Bronchial smooth muscle cell (primary cell): ENCODE measurements around the gene CCDC50. TPM values are rescaled to one million over a fixed set of nuclear protein-coding genes. Genes with fewer than 3 reads are reported as not detected.

Source experiments
- total RNA-seq: library from RNA; depleted of rRNA; stranded (reverse); fragments of >200 nt; gene quantifications from 2 replicates; pipeline ENCODE4 v1.2.1, GENCODE V29; 2014

The CCDC50 gene, protein sequence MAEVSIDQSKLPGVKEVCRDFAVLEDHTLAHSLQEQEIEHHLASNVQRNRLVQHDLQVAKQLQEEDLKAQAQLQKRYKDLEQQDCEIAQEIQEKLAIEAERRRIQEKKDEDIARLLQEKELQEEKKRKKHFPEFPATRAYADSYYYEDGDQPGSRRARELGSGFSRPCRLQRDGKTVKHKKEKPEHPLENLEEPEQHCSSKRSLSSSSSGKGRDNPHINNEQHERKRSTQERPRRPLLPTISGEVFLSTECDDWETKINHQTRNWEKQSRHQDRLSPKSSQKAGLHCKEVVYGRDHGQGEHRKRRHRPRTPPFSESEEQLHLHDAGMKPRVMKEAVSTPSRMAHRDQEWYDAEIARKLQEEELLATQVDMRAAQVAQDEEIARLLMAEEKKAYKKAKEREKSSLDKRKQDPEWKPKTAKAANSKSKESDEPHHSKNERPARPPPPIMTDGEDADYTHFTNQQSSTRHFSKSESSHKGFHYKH
- 48.9 and 52.0 TPM in 2 replicates for total RNA-seq

DNA sequence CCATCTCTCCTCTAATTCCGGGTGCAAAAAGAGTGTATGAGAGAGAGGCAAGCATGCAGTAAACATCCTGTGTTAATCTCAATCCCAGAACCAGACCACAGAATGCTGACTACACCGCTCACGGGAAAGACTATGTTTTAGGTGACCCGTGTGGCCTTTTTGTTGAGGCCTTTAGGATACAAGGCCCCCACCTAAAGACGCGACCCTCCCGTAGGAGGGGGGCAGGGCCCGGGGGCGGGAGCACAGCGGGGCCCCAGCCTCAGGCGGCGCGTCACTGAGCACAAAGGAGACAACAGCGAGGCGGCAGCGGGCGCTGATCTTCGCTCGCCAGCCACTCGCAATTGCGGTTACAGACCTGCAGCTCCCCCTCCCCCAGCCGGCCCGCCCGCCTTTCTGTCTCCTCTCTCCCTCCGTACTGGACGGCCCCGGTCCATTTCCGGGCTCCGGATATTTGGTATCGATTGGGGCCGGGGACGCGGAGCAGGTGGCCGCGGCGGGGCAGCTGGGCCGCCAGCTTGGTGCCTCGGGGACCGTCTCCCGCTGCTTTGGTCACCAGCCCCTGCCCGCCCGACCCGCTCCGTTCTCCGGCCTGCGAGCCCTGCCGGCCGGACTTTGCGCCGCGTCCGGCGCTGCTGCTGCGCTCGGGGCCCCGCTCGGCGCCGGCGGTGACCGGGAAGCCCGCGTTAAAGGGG is at the start of gene CCDC50:
TSS of gene CCDC50 (plus strand) at position 433 of the 692 bp plus-strand sequence. CDS start 281 bp downstream, outside the sequence.

DNA sequence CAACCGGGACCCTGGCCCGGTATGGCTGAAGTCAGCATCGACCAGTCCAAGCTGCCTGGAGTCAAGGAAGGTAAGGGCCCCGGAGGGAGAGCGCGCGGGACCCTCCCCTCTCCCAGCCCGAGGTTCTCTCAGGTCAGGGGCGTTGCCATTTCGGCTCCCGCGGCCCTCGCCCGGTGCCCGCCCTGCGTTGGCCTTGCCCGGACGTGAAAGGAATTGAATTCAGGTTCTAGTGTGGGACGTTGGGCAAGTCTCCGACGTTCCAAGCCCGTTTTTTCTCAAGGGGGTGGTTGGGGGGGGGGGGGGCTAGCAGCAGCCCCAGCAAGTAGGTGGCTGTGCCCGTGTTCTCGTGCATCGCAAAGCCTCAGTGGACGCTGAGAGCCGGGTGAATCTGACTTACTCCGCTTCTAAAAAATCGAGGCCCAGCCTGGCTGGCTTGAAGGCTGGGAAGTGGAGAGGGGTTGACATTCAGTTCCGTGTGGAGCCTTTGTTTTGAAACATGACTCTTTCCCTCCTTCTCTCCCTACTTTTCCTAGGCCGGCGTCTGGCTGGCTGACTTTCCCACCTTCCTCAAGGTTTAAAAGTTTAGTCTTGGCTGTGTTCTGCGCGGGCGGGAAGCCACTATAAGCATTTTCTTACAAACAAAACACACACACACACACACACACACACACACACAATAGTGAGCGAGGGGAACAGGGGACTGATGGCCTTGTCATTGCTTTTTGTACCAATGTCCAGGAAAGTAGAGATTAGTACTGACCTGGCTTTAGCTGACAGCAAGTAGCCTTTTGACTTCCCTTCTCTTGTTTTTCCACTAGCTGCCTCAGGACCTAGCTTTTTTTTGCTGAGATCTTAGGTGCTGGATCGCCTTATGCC is 698 bp downstream of the CCDC50 start, which contains the start of gene UTS2B:
TSS of gene UTS2B (minus strand) at position 873 of the 876 bp plus-strand sequence. CDS start 48,337 bp downstream, outside the sequence.

Other genes with a start within 250 kb of the CCDC50 start
- gene OSTN, start 130.2 kb upstream of the CCDC50 start, total RNA-seq = not detected in 2 replicates
- 0.43 and 0.63 TPM in 2 replicates for gene UTS2B, start 1.1 kb downstream of the CCDC50 start, total RNA-seq
- not detected in 2 replicates for gene PYDC2, start 131.8 kb downstream of the CCDC50 start, total RNA-seq